HG03354 (cell line): Measurements from ENCODE around the gene VIM.
A peak's percentile ranks its signal among the peaks of the same experiment; 100 is the strongest.

Experiments used
- ATAC-seq: cut with Tn5 transposase; IDR thresholded peaks from one replicate; pipeline ENCODE4 v1.9.1; 2021; ENCODE audit warnings: mild to moderate bottlenecking; ENCODE audit not compliant: unreplicated experiment, poor library complexity, severe bottlenecking

Gene VIM

DNA sequence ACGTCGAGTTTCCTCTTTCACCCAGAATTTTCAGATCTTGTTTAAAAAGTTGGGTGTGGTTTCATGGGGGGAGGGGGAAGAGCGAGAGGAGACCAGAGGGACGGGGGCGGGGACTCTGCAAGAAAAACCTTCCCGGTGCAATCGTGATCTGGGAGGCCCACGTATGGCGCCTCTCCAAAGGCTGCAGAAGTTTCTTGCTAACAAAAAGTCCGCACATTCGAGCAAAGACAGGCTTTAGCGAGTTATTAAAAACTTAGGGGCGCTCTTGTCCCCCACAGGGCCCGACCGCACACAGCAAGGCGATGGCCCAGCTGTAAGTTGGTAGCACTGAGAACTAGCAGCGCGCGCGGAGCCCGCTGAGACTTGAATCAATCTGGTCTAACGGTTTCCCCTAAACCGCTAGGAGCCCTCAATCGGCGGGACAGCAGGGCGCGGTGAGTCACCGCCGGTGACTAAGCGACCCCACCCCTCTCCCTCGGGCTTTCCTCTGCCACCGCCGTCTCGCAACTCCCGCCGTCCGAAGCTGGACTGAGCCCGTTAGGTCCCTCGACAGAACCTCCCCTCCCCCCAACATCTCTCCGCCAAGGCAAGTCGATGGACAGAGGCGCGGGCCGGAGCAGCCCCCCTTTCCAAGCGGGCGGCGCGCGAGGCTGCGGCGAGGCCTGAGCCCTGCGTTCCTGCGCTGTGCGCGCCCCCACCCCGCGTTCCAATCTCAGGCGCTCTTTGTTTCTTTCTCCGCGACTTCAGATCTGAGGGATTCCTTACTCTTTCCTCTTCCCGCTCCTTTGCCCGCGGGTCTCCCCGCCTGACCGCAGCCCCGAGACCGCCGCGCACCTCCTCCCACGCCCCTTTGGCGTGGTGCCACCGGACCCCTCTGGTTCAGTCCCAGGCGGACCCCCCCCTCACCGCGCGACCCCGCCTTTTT lies at the start of gene VIM:
VIM (plus strand) TSS at position 151 of the 925 bp plus-strand sequence. CDS start 1,182 bp downstream, outside the sequence.
- peak; percentile 45 for ATAC-seq

DNA sequence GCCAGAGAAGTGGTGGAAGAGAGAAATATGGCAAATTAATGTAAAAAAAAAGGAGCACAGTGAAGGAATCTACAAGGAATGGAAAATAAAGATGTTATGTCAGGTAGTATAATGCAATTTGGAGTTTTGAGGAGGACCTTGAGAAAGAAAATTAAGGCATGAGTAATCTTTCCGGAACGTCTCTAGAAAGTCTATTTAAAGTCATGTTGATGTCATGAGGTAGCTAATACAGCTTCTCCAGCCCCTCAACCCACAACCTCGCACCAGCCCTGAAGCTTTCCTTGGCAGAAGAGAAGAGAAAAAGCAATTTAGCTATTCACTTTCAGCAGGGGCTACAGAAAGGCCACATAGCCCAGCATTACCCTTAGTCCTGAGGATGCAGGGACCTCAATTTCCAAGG lies 49.0 kb upstream of the VIM start:
- ATAC-seq: no peak

DNA sequence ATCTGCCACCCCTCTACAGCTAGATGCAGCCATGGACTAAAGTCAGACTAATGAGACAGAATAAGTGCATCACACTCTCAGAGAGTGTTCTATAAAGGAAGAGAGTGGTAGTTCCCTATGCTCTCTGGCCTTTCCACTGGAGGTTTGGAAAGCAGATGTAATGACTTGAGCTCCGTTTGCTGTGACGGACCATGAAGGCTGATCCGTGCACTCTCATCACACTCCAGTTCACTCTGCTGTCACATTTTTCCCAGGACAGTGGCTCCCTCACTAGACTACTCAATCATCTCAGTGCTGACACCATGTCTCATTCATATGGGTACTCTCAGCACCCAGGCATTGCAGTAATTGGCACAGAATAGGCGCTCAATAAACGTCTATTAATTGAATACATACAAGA lies 46.9 kb upstream of the VIM start:
- ATAC-seq: no peak

DNA sequence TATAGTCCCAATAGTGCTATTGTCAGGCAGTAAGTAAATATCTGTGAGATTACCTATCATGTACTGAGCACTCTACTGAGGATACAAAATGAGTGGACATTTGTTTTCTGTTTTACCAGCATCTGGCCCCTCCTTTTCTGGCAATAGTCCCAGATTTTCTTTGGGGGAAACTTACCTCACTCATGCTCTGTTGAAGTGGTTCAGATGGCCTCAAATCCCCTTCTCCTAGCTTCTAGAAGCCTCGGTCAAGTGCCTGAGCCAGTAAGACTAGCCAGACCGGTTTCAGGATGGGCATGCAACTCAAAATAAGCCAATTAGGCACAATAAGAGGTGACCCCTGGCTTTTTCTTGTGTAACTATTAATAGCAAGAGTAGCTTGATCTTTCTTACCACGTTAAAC lies 46.3 kb upstream of the VIM start:
- ATAC-seq: no peak

DNA sequence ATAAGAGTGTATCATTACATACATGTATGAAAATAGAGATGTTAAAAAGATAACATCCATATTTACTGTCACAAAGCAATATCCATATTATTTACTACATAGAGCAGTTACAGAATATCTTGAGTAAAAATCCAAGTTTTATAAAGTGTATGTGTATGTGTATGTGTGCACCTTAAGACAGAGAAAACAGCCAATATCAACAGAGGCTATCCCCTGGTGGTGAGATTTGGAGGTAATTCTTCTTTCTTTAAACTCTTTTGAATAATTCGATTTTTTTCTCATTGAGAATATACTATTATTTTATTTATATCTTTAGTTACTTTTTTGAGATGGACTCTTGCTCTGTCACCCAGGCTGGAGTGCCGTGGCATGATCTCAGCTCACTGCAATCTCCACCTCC lies 44.9 kb upstream of the VIM start:
- ATAC-seq: no peak

DNA sequence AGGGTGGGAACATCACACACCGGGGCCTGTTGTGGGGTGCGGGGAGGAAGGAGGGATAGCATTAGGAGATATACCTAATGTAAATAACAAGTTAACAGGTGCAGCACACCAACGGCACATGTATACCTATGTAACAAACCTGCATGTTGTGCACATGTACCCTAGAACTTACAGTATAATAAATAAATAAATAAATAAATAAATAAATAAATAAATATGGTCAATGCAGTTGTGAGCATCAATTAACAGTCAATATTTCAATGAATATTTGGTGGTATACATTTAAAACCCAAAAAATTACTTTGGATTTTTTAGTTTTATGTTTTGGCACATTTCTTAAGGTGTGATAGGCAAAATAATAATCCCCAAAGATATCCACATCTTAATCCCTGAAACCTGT lies 42.2 kb upstream of the VIM start:
- no peak for ATAC-seq

DNA sequence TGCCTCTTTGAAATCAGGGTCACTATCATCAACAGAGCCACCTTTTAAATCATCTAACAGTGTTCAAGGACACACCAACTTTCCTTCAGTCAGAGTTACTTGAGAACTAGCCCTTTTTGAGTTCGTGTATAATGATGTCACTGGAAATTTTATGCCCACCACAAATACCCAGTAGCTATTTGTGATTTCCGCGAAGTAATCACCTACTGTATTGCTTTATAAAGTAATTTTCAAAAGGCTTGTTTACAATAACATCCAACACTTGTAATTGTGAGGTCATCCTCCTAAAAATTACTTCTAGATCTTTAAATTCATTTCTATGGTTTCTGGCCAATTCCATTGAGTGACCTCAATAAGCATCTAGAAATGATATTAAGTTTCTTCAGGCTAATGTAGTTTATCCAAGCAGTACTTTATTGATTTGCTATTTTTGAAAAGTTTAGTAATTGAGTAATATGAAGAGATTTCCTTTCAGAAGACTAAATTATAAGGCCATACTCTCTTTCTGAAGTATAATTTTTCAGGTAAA lies 39.3 kb upstream of the VIM start:
- no peak for ATAC-seq

DNA sequence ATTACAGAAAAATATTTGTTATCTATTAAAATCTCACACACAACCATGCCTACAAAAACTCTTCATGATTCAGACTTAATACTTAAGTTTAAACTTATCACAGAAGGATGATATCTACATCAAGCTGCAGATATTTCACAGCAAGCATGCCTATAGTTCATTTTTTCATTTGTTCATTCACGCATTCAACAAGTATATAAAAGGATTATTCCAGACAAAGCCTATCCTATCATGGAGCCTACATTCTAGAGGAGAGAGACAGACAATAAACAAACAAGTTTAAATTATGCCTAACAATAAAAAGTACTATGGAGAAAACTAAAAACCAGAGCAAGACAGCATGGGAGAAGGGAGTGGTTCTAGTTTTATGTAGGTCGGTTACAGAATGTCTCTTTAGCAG lies 37.4 kb upstream of the VIM start:
- ATAC-seq: no peak

DNA sequence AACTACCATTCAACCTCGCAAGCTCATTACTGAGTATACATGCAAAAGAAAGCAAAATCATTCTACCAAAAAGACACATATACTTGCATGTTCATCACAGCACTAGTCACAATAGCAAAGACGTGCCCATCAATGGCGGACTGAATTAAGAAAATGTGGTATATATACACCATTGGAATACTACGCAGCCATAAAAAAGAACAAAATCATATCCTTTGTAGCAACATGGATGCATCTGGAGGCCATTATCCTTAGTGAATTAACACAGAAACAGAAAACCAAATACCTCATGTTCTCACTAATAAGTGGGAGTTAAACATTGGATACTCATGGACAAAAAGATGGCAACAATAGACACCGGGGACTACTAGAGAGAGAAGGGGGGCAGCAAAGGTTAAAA lies 33.0 kb upstream of the VIM start:
- no peak for ATAC-seq

DNA sequence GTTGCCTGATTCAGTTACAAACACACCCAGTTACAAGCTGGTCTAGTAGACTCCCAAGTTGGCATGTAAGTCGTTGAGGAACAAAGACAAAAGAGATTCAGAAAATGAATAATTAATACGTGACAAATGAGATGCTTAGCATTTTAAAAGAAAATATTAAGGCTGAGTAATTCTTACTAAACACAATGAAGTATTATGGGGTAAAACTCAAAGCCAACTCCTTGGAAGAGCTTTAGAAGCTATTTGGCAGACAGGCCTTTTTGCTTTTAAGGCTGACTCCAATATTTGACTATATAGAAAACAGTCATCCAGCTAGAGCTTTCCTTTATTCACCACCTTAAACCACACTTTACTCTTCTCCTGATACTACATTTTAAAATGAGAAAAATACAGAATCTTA lies 32.0 kb upstream of the VIM start:
- no peak for ATAC-seq

DNA sequence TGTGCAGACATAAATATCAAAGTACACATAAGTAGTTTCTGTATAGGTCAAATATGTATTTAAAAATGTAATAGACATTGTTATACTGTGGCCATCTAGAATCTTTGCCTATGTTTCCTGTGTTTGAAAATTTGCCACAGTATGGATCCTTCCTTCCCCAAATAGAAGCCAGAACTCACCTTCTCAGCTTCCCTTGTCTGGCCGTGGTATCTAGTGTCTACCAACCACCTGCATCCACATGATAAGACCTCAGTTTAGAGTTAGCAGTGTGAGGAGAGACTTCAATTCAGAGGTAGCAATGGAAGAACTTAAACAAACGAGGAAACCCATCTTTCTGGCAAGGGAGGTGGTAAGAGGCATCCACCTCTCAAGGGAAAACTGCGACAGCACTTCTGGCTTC lies 31.5 kb upstream of the VIM start:
- ATAC-seq: no peak

DNA sequence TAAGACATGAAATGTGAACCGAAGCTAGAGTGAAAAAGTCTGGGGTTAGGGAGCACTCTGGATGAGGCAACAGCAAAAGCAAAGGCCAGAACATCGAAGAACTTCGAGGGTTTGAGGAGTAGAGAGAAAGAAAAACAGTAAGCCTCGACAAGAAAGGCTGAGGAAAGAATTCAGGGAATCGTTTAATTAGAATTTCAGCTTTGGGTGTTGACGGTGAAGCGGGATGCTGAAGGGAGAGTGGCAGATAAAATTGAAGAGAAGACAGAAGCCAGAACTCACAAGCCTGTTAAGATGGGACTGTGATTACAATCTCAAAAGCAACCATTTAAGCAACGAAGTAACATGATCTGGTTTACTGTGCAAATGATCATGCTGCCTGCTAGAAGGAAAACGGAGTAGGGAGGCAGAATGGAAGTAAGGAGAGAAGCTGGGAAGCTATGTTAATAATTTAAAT lies 28.7 kb upstream of the VIM start:
- ATAC-seq: no peak

DNA sequence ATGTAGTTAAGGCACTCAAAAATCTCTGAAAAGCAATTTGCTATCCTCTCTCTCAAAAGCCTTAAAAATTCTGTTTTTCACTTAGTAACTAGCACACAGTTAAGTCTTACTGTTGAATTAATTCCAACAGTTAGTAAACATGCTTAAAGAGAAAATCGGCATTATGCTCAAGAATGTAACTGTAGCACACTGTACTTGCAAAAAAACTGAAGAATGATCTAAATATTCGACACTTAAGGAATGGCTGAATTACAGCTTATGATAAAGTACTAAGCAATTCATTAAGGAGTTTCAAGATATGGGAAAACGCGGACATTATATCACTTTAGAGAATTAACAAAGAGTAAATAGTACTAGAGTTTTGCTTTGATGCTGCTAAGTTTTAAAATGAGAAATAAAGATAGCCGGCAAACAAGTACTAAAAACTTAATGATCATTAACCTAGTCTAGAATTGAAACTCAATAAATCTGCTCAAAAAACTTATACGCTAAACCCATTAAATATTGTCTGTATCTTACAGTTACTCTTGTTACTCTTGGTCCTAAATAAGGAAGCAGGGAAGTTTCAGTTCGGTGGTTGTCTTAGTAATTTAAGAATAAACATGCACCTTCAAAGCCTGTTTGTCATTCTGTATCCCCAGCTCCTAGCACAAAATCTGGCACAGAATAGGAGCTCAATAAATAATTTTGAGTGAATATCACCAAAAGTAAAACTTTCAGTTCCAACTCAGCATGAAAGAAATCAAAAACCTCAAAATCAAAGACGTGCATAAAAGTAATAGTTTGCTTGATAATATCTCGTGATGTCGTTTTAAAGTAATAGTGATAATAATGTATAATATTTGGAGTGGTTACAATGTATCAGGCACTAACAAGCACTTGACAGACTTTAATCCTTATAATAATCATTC lies 27.8 kb upstream of the VIM start:
- ATAC-seq: peak; percentile 35

DNA sequence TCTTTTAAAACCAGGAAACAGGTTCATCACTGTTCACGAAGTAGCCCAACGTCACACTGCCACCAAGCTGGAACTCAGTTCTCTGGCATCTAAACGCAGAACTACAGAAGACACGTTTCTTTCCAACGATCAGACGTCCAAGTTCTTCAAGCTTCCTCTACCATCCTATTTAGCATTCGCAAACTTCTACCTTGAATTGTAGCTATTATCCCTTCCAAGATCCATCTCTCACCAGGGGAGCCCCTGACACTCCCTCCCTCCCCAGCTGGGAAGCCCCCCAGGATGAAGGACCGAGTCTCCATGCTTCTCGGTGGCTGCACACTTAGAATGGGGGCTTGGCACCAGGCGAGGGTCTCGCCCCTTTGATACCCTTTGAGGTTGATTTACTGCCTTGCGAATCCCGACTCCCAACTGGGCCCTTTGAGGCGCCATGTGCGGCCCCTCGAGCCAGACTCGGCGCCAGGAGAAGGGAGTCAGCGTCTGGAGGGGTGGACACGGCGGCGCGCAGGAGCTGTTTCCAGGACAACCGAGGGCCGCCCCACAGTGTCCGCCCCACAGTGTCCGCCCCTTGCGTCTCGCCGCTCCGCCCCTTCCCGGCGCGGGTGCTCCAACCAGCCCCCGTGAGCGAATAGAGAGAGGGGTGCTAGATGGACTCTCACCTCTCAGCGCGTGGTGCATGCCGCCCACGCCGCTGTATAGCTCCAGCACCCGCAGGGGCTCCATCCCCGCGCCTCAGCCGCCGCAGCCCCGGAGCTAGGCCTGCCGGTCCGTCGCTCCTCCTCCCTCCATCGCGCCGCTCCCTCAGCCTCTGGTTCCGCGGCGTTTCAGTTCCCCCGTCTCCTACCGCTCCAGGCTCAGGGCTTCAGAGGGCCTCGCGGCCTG lies 26.9 kb upstream of the VIM start, which contains the start of gene TRDMT1:
TRDMT1 (minus strand) TSS at position 761 of the 882 bp plus-strand sequence; CDS start at position 723, 38 bp downstream.
- ATAC-seq: peak; percentile 89

DNA sequence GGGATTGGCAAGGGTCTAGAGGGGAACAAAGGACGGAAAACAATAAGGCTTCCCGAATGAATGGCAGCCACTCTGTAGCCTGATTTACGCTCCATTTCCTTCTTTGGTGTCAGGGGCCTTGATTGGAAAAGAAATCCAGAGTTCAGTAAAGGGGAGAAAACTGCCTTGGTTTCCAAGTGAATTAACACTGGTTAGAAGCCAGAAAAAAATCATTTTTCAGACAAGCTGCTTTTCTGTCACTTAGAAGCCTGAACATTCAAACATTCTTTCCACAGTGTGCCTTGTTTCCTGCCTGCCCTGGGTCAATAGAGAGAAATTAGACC lies 26.3 kb upstream of the VIM start:
- no peak for ATAC-seq

DNA sequence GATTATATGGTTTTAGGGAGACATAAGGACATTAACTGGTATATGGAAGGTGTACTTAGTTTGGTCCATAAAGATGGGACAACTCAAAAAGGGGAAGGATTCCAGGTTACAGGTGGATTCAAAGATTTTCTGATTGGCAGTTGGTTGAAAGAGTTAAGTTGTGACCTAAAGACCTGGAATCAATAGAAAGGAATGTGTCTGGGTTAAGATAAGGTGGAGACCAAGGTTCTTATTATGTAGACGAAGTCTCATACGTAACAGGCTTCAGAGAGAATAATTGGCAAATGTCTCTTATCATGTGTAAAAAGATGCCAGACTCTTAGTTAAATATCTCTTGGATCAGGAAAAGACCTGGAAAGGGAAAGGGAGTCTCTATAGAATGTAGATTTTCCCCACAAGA lies 25.5 kb upstream of the VIM start:
- no peak for ATAC-seq

DNA sequence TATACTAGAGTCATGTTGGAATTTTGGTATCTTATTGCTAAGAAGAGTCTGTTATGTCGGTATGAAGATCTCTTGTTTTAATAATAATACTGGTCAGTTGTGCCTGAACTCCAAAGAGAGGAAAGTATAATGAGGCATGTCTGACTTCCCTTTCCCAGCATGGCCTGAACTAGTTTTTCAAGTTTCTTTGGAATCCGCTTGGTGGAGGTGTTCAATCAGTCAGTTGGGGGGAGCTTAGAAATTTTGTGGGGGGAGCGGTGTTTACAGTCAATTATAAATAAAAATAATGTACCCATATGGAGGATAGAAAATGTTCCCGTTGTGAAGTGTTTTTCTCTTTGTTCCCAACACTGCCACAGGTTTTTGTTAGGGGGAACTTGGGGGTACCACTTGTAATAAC lies 25.0 kb upstream of the VIM start:
- ATAC-seq: no peak

DNA sequence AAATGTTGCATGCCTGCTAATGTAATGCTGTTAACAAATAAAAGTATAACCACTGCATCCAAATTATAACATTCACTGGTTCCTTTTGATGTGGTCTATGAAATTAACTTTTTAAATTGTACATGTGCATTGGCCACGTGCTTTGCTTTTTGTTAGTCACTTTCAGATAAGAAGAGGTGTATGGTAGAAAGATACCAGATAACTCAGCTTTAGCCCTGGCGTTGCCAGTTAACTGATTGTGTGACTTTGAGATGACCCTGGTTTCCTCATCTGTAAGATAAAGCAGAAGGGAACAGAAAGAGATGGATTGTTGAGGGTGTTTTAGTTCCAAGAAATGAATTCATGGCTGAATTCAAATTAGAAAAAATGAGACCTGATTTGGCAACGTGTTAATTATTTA lies 24.6 kb upstream of the VIM start:
- ATAC-seq: no peak

DNA sequence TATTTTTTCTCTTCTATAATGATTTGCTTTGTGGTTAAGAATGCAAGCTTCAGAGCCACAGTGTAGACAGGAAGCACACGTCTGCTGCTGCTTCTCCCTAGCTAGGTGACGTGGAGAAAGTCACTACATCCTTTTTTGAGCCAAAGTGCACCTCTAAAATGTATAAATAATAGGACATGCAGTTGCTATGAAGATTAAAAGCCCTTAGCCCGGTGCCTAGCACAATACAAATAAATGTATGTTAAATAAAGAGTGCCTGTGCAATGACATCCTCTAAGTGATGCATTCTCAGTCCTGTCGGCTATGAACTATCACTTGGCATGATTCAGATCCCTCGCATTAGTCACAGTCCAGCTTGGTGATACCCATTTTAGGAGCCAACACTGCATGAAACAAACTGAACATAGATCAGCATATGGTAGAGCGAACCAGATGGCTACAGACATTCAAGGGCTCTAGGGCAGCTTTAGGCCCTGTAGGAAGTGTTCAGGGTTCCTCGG lies 21.8 kb upstream of the VIM start:
- ATAC-seq: peak; percentile 76
